K562 (cell line): ENCODE measurements around the gene GALNT9. TPM values are rescaled to one million over a fixed set of nuclear protein-coding genes. Genes with fewer than 3 reads are reported as not detected.

Source experiments
- ATAC-seq: fragments of 200-7000 bp; cut with Tn5 transposase; 3 replicates; pipeline ENCODE4 v1.9.1; 2020; ENCODE audit warnings: moderate library complexity
- BruUV-seq: library from RNA; stranded (reverse); fragments of 400-500 nt; replicated peaks from 2 replicates; lab custom pipeline; 2021; lab: Mats Ljungman, UMichigan
- CTCF ChIA-PET: fragments of 300-600 bp; formaldehyde crosslinking; extraction: SDS; loops from one replicate; lab custom pipeline; 2021; ENCODE audit warnings: low intra/inter-chr PET ratio; lab: Yijun Ruan, JAX
- POLR2A ChIA-PET: fragments of 300-600, 350-650 bp; sonication (Branson Sonifier 250); formaldehyde crosslinking; extraction: SDS; loops from one replicate; lab custom pipeline; 2021; ENCODE audit warnings: antibody characterized with exemption, inconsistent platforms; lab: Yijun Ruan, JAX
- DNase-seq, 4 experiments: peaks; one replicate each; pipeline versions ENCODE4 v3.0.0 to v3.0.0-alpha.2; 2011 to 2018; ENCODE audit warnings: low spot score in 3 of 4, mixed read lengths in 3 of 4; ENCODE audit errors: extremely low read depth in 1 of 4
- FAIRE-seq: peaks from 2 replicates; lab custom pipeline; 2011; peaks lifted over from hg19 to GRCh38; lab: Jason Lieb, UNC
- H2AFZ ChIP-seq: 2 replicates; pipeline ENCODE4 v1.6.0; 2011; ENCODE audit warnings: low read depth, low read length, control low read depth, inconsistent platforms
- H3K27ac ChIP-seq: fragments of 200-600 bp; 3 replicates; pipeline ENCODE4 v1.8.0; 2011; ENCODE audit warnings: low read depth, mild to moderate bottlenecking, control low read depth, inconsistent platforms, low read length, moderate library complexity, mixed read lengths; ENCODE audit errors: extremely low read depth
- H3K27me3 ChIP-seq, 2 experiments: fragments of 300-600 bp in 1 of 2; 2 replicates in 1 of 2; 3 replicates in 1 of 2; pipeline versions ENCODE4 v1.6.0 to v1.8.0; 2011; ENCODE audit warnings: inconsistent platforms in 2 of 2, low read length in 2 of 2, mild to moderate bottlenecking in 1 of 2, mixed read lengths in 1 of 2, moderate library complexity in 1 of 2; ENCODE audit not compliant: control insufficient read depth in 2 of 2, insufficient read depth in 2 of 2
- H3K36me3 ChIP-seq: fragments of 300-600 bp; 3 replicates; pipeline ENCODE4 v1.8.0; 2011; ENCODE audit warnings: mild to moderate bottlenecking, low read length, inconsistent platforms; ENCODE audit not compliant: control insufficient read depth, insufficient read depth
- H3K4me1 ChIP-seq, 2 experiments: fragments of 200-600 bp in 1 of 2; replicated peaks in 1 of 2; 2 replicates in 1 of 2; 3 replicates in 1 of 2; pipeline versions ENCODE4 v1.5.1 to v1.8.0; 2011; ENCODE audit warnings: inconsistent platforms in 2 of 2, low read length in 2 of 2, mild to moderate bottlenecking in 1 of 2, mixed read lengths in 1 of 2, moderate library complexity in 1 of 2; ENCODE audit not compliant: control insufficient read depth in 2 of 2, insufficient read depth in 2 of 2
- H3K4me2 ChIP-seq: 2 replicates; pipeline ENCODE4 v1.6.1; 2011; ENCODE audit warnings: low read length, control low read depth, inconsistent platforms, mixed read lengths; ENCODE audit not compliant: insufficient read depth
- H3K4me3 ChIP-seq: fragments of 200-600 bp; sonication (generic), shearing (Covaris generic); 2 replicates; pipeline ENCODE4 v1.5.1; 2016; ENCODE audit warnings: control low read depth, inconsistent platforms
- H3K79me2 ChIP-seq: fragments of 200-600 bp; 3 replicates; pipeline ENCODE4 v1.8.0; 2011; ENCODE audit warnings: low read length, inconsistent platforms; ENCODE audit not compliant: control insufficient read depth, insufficient read depth
- H3K9ac ChIP-seq, 2 experiments: 2 replicates each; pipeline versions ENCODE4 v1.6.0 to v1.6.1; 2011; ENCODE audit warnings: low read depth in 2 of 2, low read length in 2 of 2, control low read depth in 1 of 2, inconsistent platforms in 1 of 2, mild to moderate bottlenecking in 1 of 2, mixed read lengths in 1 of 2; ENCODE audit not compliant: insufficient read depth in 1 of 2
- H3K9me1 ChIP-seq: one replicate; pipeline ENCODE4 v1.6.0; 2011; ENCODE audit warnings: inconsistent platforms, mild to moderate bottlenecking, low read length, moderate library complexity; ENCODE audit not compliant: control insufficient read depth, insufficient read depth
- H3K9me3 ChIP-seq: replicated peaks from 2 replicates; pipeline ENCODE4 v1.5.1; 2011; ENCODE audit warnings: low read depth, low read length, inconsistent platforms; ENCODE audit not compliant: control insufficient read depth, insufficient read depth
- H4K20me1 ChIP-seq: replicated peaks from 2 replicates; pipeline ENCODE4 v1.6.1; 2011; ENCODE audit warnings: low read length, inconsistent platforms, mixed read lengths; ENCODE audit not compliant: control insufficient read depth, insufficient read depth
- ARHGAP35 ChIP-seq: fragments of 450-650 bp; IDR thresholded peaks from 2 replicates; pipeline ENCODE4 v1.6.1; 2018; ENCODE audit not compliant: partially characterized antibody
- BRF1 ChIP-seq: IDR thresholded peaks from 3 replicates; pipeline ENCODE4 v1.6.1; 2011; ENCODE audit warnings: borderline replicate concordance, mild to moderate bottlenecking; ENCODE audit not compliant: insufficient read length; ENCODE audit errors: extremely low read depth
- CHCHD3 ChIP-seq: fragments of 250-450 bp; sonication (Bioruptor Pico); IDR thresholded peaks from 2 replicates; pipeline ENCODE4 v2.1.2; 2022; ENCODE audit warnings: mild to moderate bottlenecking
- GABPB2 ChIP-seq: fragments of 250-450 bp; sonication (Bioruptor Pico); conservative IDR thresholded peaks from 2 replicates; pipeline ENCODE4 v1.5.1; 2021; ENCODE audit warnings: mild to moderate bottlenecking
- KAT7 ChIP-seq: sonication (generic); formaldehyde crosslinking; IDR thresholded peaks from 2 replicates; pipeline ENCODE4 v1.8.0; 2022; ENCODE audit warnings: missing genetic modification reagents, mild to moderate bottlenecking, borderline replicate concordance
- KDM5B ChIP-seq: fragments of 200-600 bp; sonication (generic); IDR thresholded peaks from 2 replicates; pipeline ENCODE4 v1.6.1; 2012; ENCODE audit warnings: low read depth, mild to moderate bottlenecking, moderate library complexity, low read length, control low read depth, inconsistent platforms; ENCODE audit not compliant: insufficient replicate concordance
- NFXL1 ChIP-seq: fragments of 450-650 bp; formaldehyde crosslinking; IDR thresholded peaks from 2 replicates; pipeline ENCODE4 v1.4.0; 2021; ENCODE audit warnings: mild to moderate bottlenecking
- PYGO2 ChIP-seq: fragments of 450-650 bp; IDR thresholded peaks from 2 replicates; pipeline ENCODE4 v1.6.1; 2016; ENCODE audit warnings: mild to moderate bottlenecking, missing genetic modification characterization, moderate library complexity, missing compliant biosample characterization
- RBFOX2 ChIP-seq: fragments of 200-400 bp; formaldehyde crosslinking; IDR thresholded peaks from 2 replicates; pipeline ENCODE4 v1.6.1; 2017; ENCODE audit warnings: low read depth, mild to moderate bottlenecking, low read length, moderate library complexity
- SRSF9 ChIP-seq: fragments of 200-400 bp; formaldehyde crosslinking; IDR thresholded peaks from 2 replicates; pipeline ENCODE4 v1.6.1; 2017; ENCODE audit warnings: low read depth, low read length, borderline replicate concordance
- ZNF444 ChIP-seq: fragments of 250-450 bp; sonication (Bioruptor Pico); IDR thresholded peaks from 2 replicates; pipeline ENCODE4 v1.4.0; 2020; ENCODE audit warnings: mild to moderate bottlenecking, moderate library complexity
- ZNF644 ChIP-seq: fragments of 200-800 bp; sonication (Bioruptor generic); IDR thresholded peaks from 2 replicates; pipeline ENCODE4 v1.6.1; 2016; ENCODE audit warnings: low read depth, missing genetic modification characterization, missing compliant biosample characterization
- WGBS: fragments of 100-300 bp; shearing (Covaris generic); methylation state at CpG from one replicate; pipeline ENCODE4 v1.1.6; 2016; ENCODE audit warnings: low coverage, mixed read lengths; ENCODE audit not compliant: insufficient coverage; ENCODE audit errors: missing lambda C conversion rate; 5-methylcytosine and 5-hydroxymethylcytosine counted together
- in situ Hi-C: fragments of 300-500 bp; cut with MboI; formaldehyde crosslinking; loops from 4 replicates; pipeline ENCODE4 v1.15.0; 2018; ENCODE audit warnings: inconsistent platforms, mixed read lengths
- intact Hi-C: fragments of 100-400 bp; cut with micrococcal nuclease; formaldehyde crosslinking; loops from 2 replicates; pipeline ENCODE4 v1.14.2; 2022
- polyA plus RNA-seq, 8 experiments: library from polyadenylated mRNA; depleted of rRNA in 4 of 8; stranded (reverse) in 5 of 8; unstranded in 3 of 8; fragments of >200 nt; fragmentation: Nextera tagmentation in 2 of 8; fragmentation: Illumina TruSeq in 1 of 8; extraction: Ambion mirVana in 2 of 8; extraction: Trizol in 1 of 8; gene quantifications; 2 replicates each; pipeline versions ENCODE4 v1.2.1 to v1.2.3, GENCODE V29; 2011 to 2014; ENCODE audit warnings: inconsistent platforms in 1 of 8, missing spikeins in 1 of 8
- total RNA-seq, 7 experiments: library from RNA; depleted of rRNA in 6 of 7; stranded (reverse); fragments of >200 nt in 6 of 7; fragmentation: Illumina TruSeq in 2 of 7; extraction: Trizol in 2 of 7; gene quantifications; 2 replicates each; pipeline versions ENCODE4 v1.2.1 to v1.2.3, GENCODE V29; 2011 to 2021; ENCODE audit warnings: low replicate concordance in 1 of 7
- TF ChIP-seq, protein P1 (sequence below), 2 experiments: fragments of 250-450 bp in 1 of 2; fragments of 450-650 bp in 1 of 2; sonication (Bioruptor Pico) in 1 of 2; IDR thresholded peaks; 2 replicates each; pipeline versions ENCODE4 v1.6.1 to v1.8.0; 2016 to 2021; ENCODE audit warnings: mild to moderate bottlenecking in 2 of 2, moderate library complexity in 2 of 2, missing compliant biosample characterization in 1 of 2, missing genetic modification characterization in 1 of 2
- TF ChIP-seq, protein P2 (sequence below): fragments of 250-450 bp; sonication (Bioruptor Pico); IDR thresholded peaks from 2 replicates; pipeline ENCODE4 v1.4.0; 2020; ENCODE audit warnings: borderline replicate concordance
- TF ChIP-seq, protein P3 (sequence below): sonication (generic); formaldehyde crosslinking; IDR thresholded peaks from 2 replicates; pipeline ENCODE4 v1.8.0; 2022; ENCODE audit warnings: missing genetic modification reagents, mild to moderate bottlenecking, borderline replicate concordance
- TF ChIP-seq, protein P4 (sequence below): sonication (generic); formaldehyde crosslinking; IDR thresholded peaks from 2 replicates; pipeline ENCODE4 v1.8.1; 2022; ENCODE audit warnings: missing genetic modification reagents

GALNT9 gene
- total and polyA plus RNA-seq, 9 of the 15 experiments (the other 6 are each of a cell fraction or from before 2014, with no cell fraction given): not detected

DNA sequence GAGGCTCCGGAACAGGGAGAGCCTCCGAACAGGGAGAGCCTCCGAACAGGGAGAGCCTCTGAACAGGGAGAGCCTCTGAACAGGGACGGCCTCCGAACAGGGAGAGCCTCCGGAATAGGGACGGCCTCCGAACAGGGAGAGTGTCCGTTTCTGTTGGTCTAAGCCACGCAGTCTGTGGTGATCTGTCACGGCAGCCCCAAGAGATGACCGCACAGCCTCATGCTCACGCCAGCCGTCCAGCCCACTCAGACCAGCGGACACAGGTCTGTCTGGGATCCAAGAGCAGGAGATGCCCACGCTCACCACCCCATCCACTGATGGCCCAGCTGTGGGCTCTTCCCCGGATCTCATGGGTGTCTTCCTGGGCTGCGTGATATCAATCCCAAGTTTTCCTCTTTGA is 33.3 kb downstream of the GALNT9 start:
- Histone ChIP-seq H3K4me2 (no peak overlapping the region), H3K9ac (no peak overlapping the region), H4K20me1 (no peaks in the 10 kb centered on the region), H3K27ac (no peak overlapping the region), H3K27me3 (peaks cover 0 to 34% of the 10 kb centered on the region in 2 experiments; a peak in 2 of 5 replicates), H3K36me3 (no peaks in the 10 kb centered on the region), H3K4me1 (peaks cover 0 to 6% of the 10 kb centered on the region in 2 experiments; a peak in 1 of 5 replicates), H3K9me3 (no peaks in the 10 kb centered on the region; the same call in 1 of the 2 replicates), H3K9me1 (no peaks in the 10 kb centered on the region), H3K4me3 (no peak overlapping the region), H2AFZ (no peak overlapping the region), H3K79me2 (no peaks in the 10 kb centered on the region)
- in situ Hi-C loops (no loop called here), intact Hi-C loops (no loop called here)
- 15% methylated on average over 18 of the region's 18 CpGs for WGBS
- ChIA-PET CTCF (no interaction called here), POLR2A (no interaction called here)
- BruUV-seq: no TSS peak
- no peak for FAIRE-seq
- TF ChIP-seq, protein P1, sequence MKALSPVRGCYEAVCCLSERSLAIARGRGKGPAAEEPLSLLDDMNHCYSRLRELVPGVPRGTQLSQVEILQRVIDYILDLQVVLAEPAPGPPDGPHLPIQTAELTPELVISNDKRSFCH (CRISPR knock-in tag; IDR thresholded peaks at IDR 0.05): no peak
- TF ChIP-seq, protein P1 (tag; IDR thresholded peaks at IDR 0.05): no peak
- TF ChIP-seq ZNF444 (CRISPR knock-in tag) (no peak), ZNF644 (tag) (no peak), ARHGAP35 (no peak), SRSF9 (no peak), NFXL1 (CRISPR knock-in tag) (no peak), GABPB2 (no peak), KDM5B (no peak), RBFOX2 (no peak), BRF1 (no peak), CHCHD3 (no peak), KAT7 (no peak), PYGO2 (tag) (no peak)
- TF ChIP-seq, protein P2, sequence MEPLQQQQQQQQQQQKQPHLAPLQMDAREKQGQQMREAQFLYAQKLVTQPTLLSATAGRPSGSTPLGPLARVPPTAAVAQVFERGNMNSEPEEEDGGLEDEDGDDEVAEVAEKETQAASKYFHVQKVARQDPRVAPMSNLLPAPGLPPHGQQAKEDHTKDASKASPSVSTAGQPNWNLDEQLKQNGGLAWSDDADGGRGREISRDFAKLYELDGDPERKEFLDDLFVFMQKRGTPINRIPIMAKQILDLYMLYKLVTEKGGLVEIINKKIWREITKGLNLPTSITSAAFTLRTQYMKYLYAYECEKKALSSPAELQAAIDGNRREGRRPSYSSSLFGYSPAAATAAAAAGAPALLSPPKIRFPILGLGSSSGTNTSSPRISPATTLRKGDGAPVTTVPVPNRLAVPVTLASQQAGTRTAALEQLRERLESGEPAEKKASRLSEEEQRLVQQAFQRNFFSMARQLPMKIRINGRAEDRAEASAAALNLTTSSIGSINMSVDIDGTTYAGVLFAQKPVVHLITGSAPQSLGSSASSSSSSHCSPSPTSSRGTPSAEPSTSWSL (CRISPR knock-in tag): no peak
- TF ChIP-seq, protein P3, sequence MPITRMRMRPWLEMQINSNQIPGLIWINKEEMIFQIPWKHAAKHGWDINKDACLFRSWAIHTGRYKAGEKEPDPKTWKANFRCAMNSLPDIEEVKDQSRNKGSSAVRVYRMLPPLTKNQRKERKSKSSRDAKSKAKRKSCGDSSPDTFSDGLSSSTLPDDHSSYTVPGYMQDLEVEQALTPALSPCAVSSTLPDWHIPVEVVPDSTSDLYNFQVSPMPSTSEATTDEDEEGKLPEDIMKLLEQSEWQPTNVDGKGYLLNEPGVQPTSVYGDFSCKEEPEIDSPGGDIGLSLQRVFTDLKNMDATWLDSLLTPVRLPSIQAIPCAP (CRISPR knock-in tag): no peak
- TF ChIP-seq, protein P4, sequence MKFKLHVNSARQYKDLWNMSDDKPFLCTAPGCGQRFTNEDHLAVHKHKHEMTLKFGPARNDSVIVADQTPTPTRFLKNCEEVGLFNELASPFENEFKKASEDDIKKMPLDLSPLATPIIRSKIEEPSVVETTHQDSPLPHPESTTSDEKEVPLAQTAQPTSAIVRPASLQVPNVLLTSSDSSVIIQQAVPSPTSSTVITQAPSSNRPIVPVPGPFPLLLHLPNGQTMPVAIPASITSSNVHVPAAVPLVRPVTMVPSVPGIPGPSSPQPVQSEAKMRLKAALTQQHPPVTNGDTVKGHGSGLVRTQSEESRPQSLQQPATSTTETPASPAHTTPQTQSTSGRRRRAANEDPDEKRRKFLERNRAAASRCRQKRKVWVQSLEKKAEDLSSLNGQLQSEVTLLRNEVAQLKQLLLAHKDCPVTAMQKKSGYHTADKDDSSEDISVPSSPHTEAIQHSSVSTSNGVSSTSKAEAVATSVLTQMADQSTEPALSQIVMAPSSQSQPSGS (CRISPR knock-in tag): no peak
- DNase-seq: no peak
- no peak for ATAC-seq
